HepG2 (cell line): ENCODE measurements around the gene FBXO8. TPM values are rescaled to one million over a fixed set of nuclear protein-coding genes. Genes with fewer than 3 reads are reported as not detected.
A peak's percentile ranks its signal among the peaks of the same experiment; 100 is the strongest.

Experiments
- ATAC-seq: fragments of 200-7000 bp; cut with Tn5 transposase; 3 replicates; pipeline ENCODE4 v1.9.1; 2020; ENCODE audit warnings: mild to moderate bottlenecking, moderate library complexity
- BruUV-seq: library from RNA; stranded (reverse); fragments of 400-500 nt; replicated peaks from 2 replicates; lab custom pipeline; 2021; lab: Mats Ljungman, UMichigan
- CTCF ChIA-PET: fragments of 300-600 bp; formaldehyde crosslinking; extraction: SDS; loops from one replicate; lab custom pipeline; 2021; ENCODE audit warnings: low total read pairs, inconsistent platforms, low intra/inter-chr PET ratio; lab: Yijun Ruan, JAX
- POLR2A ChIA-PET: fragments of 350-600 bp; sonication (Branson Sonifier 250); formaldehyde crosslinking; loops from one replicate; lab custom pipeline; 2020; ENCODE audit warnings: antibody characterized with exemption, inconsistent platforms; lab: Yijun Ruan, JAX
- DNase-seq: peaks from one replicate; pipeline ENCODE4 v3.0.0-alpha.2; 2015; ENCODE audit warnings: low spot score
- FAIRE-seq: peaks from 3 replicates; lab custom pipeline; 2011; peaks lifted over from hg19 to GRCh38; lab: Jason Lieb, UNC
- H2AFZ ChIP-seq: one replicate; pipeline ENCODE4 v1.6.1; 2011; ENCODE audit warnings: low read length, inconsistent platforms
- H3K27ac ChIP-seq: fragments of 300-600 bp; 3 replicates; pipeline ENCODE4 v1.8.0; 2011; ENCODE audit warnings: mixed run types, mild to moderate bottlenecking, mixed read lengths, low read length, inconsistent platforms; ENCODE audit not compliant: insufficient read depth; ENCODE audit errors: extremely low read length
- H3K27me3 ChIP-seq, 2 experiments: fragments of 200-600 bp in 1 of 2; 2 replicates in 1 of 2; 3 replicates in 1 of 2; pipeline versions ENCODE4 v1.6.0 to v1.8.0; 2011; ENCODE audit warnings: low read length in 2 of 2, mild to moderate bottlenecking in 2 of 2, moderate library complexity in 2 of 2, inconsistent platforms in 1 of 2; ENCODE audit not compliant: insufficient read depth in 2 of 2, control insufficient read depth in 1 of 2
- H3K36me3 ChIP-seq, 2 experiments: fragments of 200-600 bp in 1 of 2; replicated peaks in 1 of 2; 2 replicates in 1 of 2; 3 replicates in 1 of 2; pipeline versions ENCODE4 v1.5.1 to v1.8.0; 2011; ENCODE audit warnings: low read length in 2 of 2, inconsistent platforms in 1 of 2; ENCODE audit not compliant: insufficient read depth in 2 of 2, control insufficient read depth in 1 of 2
- H3K4me1 ChIP-seq: 2 replicates; pipeline ENCODE4 v1.5.1; 2012; ENCODE audit warnings: low read length, inconsistent platforms; ENCODE audit not compliant: insufficient read depth
- H3K4me2 ChIP-seq: 2 replicates; pipeline ENCODE4 v1.6.0; 2011; ENCODE audit warnings: low read depth, low read length, inconsistent platforms
- H3K4me3 ChIP-seq, 3 experiments: fragments of 200-600 bp in 1 of 3; sonication (generic), shearing (Covaris generic) in 1 of 3; replicated peaks in 1 of 3; 2 replicates each; pipeline ENCODE4 v1.5.1; 2011 to 2016; ENCODE audit warnings: low read length in 3 of 3, inconsistent platforms in 2 of 3, low read depth in 2 of 3, mild to moderate bottlenecking in 2 of 3, control low read depth in 1 of 3, mixed read lengths in 1 of 3; ENCODE audit not compliant: insufficient read depth in 1 of 3
- H3K79me2 ChIP-seq: one replicate; pipeline ENCODE4 v1.6.1; 2011; ENCODE audit warnings: low read length, inconsistent platforms; ENCODE audit not compliant: insufficient read depth
- H3K9ac ChIP-seq: 2 replicates; pipeline ENCODE4 v1.6.0; 2011; ENCODE audit warnings: mild to moderate bottlenecking, low read depth, low read length, inconsistent platforms; ENCODE audit not compliant: insufficient read depth
- H3K9me3 ChIP-seq: 2 replicates; pipeline ENCODE4 v1.5.1; 2012; ENCODE audit warnings: mild to moderate bottlenecking, low read length
- H4K20me1 ChIP-seq: 2 replicates; pipeline ENCODE4 v1.6.0; 2011; ENCODE audit warnings: inconsistent platforms, mild to moderate bottlenecking, low read length, moderate library complexity; ENCODE audit not compliant: insufficient read depth
- DR1 ChIP-seq: sonication (generic); formaldehyde crosslinking; IDR thresholded peaks from 2 replicates; pipeline ENCODE4 v1.8.0; 2021; ENCODE audit warnings: mild to moderate bottlenecking, missing genetic modification reagents, inconsistent platforms
- MXD4 ChIP-seq: IDR thresholded peaks from 2 replicates; pipeline ENCODE4 v1.6.1; 2016; ENCODE audit warnings: mild to moderate bottlenecking, missing biosample characterization, missing genetic modification reagents
- ZNF567 ChIP-seq: sonication (generic); formaldehyde crosslinking; IDR thresholded peaks from 2 replicates; pipeline ENCODE4 v1.8.1; 2023; ENCODE audit warnings: mild to moderate bottlenecking, missing genetic modification reagents, borderline replicate concordance
- WGBS: methylation state at CpG from one replicate; pipeline ENCODE4 v1.1.6; 2017; ENCODE audit warnings: low lambda C conversion rate; 5-methylcytosine and 5-hydroxymethylcytosine counted together
- in situ Hi-C: cut with HindIII; loops from 2 replicates; pipeline ENCODE4 v1.10.0; 2017; ENCODE audit warnings: low pct_unique_long_range_greater_than_20kb; ENCODE audit not compliant: extremely low pct_ligation_motif_present
- intact Hi-C: fragments of 100-400 bp; cut with micrococcal nuclease; formaldehyde crosslinking; loops from one replicate; pipeline ENCODE4 v1.10.0; 2022; ENCODE audit not compliant: unreplicated experiment
- polyA plus RNA-seq, 8 experiments: library from polyadenylated mRNA; depleted of rRNA in 3 of 8; stranded (reverse) in 7 of 8; unstranded in 1 of 8; fragments of >200 nt; fragmentation: Illumina TruSeq in 4 of 8; extraction: Trizol in 4 of 8; gene quantifications; 2 replicates each; pipeline versions ENCODE4 v1.2.1 to v1.2.3, GENCODE V29; 2011 to 2016; ENCODE audit warnings: low read depth in 4 of 8, missing spikeins in 1 of 8, mixed read lengths in 1 of 8; ENCODE audit not compliant: insufficient read depth in 1 of 8
- total RNA-seq, 5 experiments: library from RNA; depleted of rRNA; stranded (reverse); fragments of >200 nt; fragmentation: Illumina TruSeq; extraction: Trizol; gene quantifications; 2 replicates each; pipeline ENCODE4 v1.2.3, GENCODE V29; 2016; ENCODE audit warnings: low read depth in 1 of 5
- TF ChIP-seq, protein P1 (sequence below): sonication (generic); formaldehyde crosslinking; IDR thresholded peaks from 2 replicates; pipeline ENCODE4 v1.5.0; 2020; ENCODE audit warnings: mild to moderate bottlenecking, missing genetic modification reagents, moderate library complexity
- TF ChIP-seq, protein P2 (sequence below), 2 experiments: fragments of 450-650 bp in 1 of 2; sonication (generic) in 1 of 2; formaldehyde crosslinking in 1 of 2; IDR thresholded peaks; 2 replicates each; pipeline versions ENCODE4 v1.6.1 to v1.8.0; 2016 to 2022; ENCODE audit warnings: antibody characterized with exemption in 1 of 2, mild to moderate bottlenecking in 1 of 2, missing genetic modification reagents in 1 of 2

Gene FBXO8
- total and polyA plus RNA-seq, 2 of the 13 experiments (the other 11 are each of a cell fraction or from before 2014, with no cell fraction given): 11.7 to 15.2 TPM

DNA sequence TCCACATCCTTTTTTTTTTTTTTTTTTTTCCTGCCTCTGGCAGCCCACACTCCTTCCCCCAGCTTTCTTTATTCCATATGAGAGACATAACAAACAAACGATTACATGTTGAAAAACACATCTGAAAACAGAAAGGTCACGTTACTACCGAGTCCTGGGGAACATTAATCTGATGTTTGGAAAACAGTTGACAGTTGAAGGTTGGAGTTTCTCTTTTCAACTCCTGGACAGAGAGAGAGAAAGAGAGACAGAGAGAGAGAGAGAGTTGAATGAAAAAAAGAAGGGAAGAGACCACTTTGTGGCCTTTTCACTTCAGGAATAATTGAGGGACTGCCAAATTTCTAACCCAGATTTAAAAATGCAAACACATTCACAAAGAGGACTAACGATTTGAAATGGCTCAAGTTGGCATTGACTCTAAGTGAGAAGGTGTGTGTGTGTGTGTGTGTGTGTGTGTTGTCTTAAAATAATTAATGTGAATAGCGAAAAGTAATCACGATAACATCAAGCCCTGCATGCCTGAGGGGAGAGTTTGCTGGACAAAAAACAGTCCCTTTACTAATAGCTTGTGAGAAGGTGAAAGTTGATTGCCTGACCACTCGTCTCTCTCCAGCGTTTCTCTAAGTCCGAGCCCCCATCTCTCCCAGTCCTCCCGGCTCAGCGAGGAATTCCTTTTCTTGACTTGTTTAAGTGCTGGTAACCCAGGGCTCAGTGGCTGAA, 67.3 kb downstream of the FBXO8 start:
- TF ChIP-seq MXD4 (CRISPR knock-in tag) (no peak), DR1 (CRISPR knock-in tag) (no peak), ZNF567 (CRISPR knock-in tag) (no peak)
- TF ChIP-seq, protein P1, sequence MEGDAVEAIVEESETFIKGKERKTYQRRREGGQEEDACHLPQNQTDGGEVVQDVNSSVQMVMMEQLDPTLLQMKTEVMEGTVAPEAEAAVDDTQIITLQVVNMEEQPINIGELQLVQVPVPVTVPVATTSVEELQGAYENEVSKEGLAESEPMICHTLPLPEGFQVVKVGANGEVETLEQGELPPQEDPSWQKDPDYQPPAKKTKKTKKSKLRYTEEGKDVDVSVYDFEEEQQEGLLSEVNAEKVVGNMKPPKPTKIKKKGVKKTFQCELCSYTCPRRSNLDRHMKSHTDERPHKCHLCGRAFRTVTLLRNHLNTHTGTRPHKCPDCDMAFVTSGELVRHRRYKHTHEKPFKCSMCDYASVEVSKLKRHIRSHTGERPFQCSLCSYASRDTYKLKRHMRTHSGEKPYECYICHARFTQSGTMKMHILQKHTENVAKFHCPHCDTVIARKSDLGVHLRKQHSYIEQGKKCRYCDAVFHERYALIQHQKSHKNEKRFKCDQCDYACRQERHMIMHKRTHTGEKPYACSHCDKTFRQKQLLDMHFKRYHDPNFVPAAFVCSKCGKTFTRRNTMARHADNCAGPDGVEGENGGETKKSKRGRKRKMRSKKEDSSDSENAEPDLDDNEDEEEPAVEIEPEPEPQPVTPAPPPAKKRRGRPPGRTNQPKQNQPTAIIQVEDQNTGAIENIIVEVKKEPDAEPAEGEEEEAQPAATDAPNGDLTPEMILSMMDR (CRISPR knock-in tag): no peak
- ChIA-PET POLR2A (no interaction called here), CTCF (no interaction called here)
- ATAC-seq: no peak
- Histone ChIP-seq H3K4me1 (peaks cover 15% of the 10 kb centered on the region; the same call in 1 of the 2 replicates), H3K4me3 (no peak overlapping the region), H4K20me1 (no peaks in the 10 kb centered on the region), H3K36me3 (no peaks in the 10 kb centered on the region), H3K9me3 (no peaks in the 10 kb centered on the region), H2AFZ (no peak overlapping the region), H3K79me2 (no peaks in the 10 kb centered on the region), H3K9ac (no peak overlapping the region), H3K4me2 (no peak overlapping the region), H3K27me3 (peaks cover 6 to 66% of the 10 kb centered on the region in 2 experiments), H3K27ac (no peak overlapping the region)
- DNase-seq: no peak
- BruUV-seq: no TSS peak
- FAIRE-seq: no peak
- 2% methylated on average over 11 of the region's 11 CpGs for WGBS
- intact Hi-C loops: no loop called here
- in situ Hi-C loops: loop anchor here (25.0 kb wide), 1 partner anchor 421 kb away; no protein-coding TSS in a partner anchor

DNA sequence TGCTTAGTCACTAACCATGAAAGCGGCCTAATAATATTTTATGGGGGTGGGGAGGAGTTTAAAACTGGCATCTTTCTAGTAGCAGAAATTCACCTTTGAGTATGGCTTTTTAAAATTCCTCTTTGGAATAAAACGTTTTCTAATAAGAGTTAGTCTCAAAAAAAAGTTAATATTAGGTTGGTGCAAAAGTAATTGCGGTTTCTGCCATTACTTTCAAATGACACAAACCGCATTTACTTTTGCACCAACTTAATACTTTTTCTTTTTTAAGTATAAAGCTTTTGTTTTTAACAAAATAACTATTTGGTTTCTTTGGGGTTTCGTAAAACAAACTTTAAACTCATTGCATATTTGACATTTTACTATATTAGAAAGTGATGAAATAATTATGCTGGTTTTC, 68.4 kb downstream of the FBXO8 start:
- Histone ChIP-seq H4K20me1 (no peaks in the 10 kb centered on the region), H2AFZ (no peak overlapping the region)
- TF ChIP-seq, protein P2, sequence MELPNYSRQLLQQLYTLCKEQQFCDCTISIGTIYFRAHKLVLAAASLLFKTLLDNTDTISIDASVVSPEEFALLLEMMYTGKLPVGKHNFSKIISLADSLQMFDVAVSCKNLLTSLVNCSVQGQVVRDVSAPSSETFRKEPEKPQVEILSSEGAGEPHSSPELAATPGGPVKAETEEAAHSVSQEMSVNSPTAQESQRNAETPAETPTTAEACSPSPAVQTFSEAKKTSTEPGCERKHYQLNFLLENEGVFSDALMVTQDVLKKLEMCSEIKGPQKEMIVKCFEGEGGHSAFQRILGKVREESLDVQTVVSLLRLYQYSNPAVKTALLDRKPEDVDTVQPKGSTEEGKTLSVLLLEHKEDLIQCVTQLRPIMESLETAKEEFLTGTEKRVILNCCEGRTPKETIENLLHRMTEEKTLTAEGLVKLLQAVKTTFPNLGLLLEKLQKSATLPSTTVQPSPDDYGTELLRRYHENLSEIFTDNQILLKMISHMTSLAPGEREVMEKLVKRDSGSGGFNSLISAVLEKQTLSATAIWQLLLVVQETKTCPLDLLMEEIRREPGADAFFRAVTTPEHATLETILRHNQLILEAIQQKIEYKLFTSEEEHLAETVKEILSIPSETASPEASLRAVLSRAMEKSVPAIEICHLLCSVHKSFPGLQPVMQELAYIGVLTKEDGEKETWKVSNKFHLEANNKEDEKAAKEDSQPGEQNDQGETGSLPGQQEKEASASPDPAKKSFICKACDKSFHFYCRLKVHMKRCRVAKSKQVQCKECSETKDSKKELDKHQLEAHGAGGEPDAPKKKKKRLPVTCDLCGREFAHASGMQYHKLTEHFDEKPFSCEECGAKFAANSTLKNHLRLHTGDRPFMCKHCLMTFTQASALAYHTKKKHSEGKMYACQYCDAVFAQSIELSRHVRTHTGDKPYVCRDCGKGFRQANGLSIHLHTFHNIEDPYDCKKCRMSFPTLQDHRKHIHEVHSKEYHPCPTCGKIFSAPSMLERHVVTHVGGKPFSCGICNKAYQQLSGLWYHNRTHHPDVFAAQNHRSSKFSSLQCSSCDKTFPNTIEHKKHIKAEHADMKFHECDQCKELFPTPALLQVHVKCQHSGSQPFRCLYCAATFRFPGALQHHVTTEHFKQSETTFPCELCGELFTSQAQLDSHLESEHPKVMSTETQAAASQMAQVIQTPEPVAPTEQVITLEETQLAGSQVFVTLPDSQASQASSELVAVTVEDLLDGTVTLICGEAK (IDR thresholded peaks at IDR 0.05): peak; percentile 87
- TF ChIP-seq, protein P2 (CRISPR knock-in tag; IDR thresholded peaks at IDR 0.05): no peak

More for the DNA sequence above, 68.4 kb downstream of the FBXO8 start:
- in situ Hi-C loops: loop anchor here (25.0 kb wide), 1 partner anchor 422 kb away; no protein-coding TSS in a partner anchor
- Histone ChIP-seq H3K4me3 (no peak overlapping the region), H3K4me2 (no peak overlapping the region), H3K4me1 (peaks cover 15% of the 10 kb centered on the region; the same call in 1 of the 2 replicates), H3K27me3 (peaks cover 6 to 68% of the 10 kb centered on the region in 2 experiments), H3K79me2 (no peaks in the 10 kb centered on the region), H3K36me3 (no peaks in the 10 kb centered on the region), H3K9me3 (no peaks in the 10 kb centered on the region), H3K9ac (no peak overlapping the region), H3K27ac (no peak overlapping the region)
- ATAC-seq (no peak), FAIRE-seq (no peak), DNase-seq (no peak)
- ChIA-PET CTCF (no interaction called here), POLR2A (no interaction called here)
- 22% methylated on average over 5 of the region's 5 CpGs for WGBS
- intact Hi-C loops: no loop called here
- BruUV-seq: no TSS peak
